ENCODE data around the gene RABGAP1L.

RABGAP1L gene

GRCh38 chr1:174713796-174714195 lies 554.5 kb downstream of the RABGAP1L start:
- no peak for DNase-seq (ENCODE audit: low spot score)

DNA sequence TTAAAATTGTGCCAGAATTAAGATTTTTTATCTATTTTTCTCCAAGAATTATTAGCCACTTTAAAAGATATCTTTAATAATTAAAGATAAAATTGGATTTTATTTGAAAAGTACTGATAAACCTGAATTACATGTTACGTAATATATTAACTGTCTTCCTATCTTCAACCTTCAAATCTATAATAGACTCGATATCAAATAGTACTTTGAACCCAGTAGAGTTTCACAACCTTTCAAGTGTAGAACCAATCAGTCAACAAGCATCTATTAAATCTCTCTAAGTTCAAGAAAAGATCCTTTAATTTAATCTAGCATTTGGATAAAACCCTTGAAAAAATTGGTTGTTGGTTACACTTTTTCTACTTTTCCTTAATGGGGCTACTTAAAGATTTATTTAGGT lies 559.9 kb downstream of the RABGAP1L start:
- DNase-seq (ENCODE audit: low spot score) = no peak

- DNase-seq (ENCODE audit: low spot score) = no peak
Measured at GRCh38 chr1:174720618-174721017, 561.3 kb downstream of the RABGAP1L start.

DNA sequence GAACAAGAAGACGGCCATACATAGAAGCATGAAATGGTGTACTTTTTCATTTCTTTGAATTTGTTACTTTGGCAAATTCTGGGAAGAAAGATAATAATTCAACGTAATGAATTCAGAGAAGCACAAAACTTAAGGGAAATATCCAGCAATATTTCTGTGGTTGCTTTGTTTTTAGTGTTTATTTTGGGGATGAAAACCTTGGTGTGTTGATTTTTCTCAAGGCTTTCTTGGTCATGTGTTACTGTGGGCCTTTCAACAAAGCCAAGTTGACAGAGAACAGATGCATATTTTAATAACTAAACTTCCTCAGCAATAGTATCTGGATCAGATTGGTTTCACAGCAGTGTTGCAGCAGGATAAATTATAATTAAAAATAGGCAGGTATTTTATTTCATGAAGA lies 561.9 kb downstream of the RABGAP1L start:
- DNase-seq (ENCODE audit: low spot score) = no peak

GRCh38 chr1:174723816-174724215 lies 564.5 kb downstream of the RABGAP1L start:
- DNase-seq (ENCODE audit: low spot score) = no peak

GRCh38 chr1:174724219-174724618 lies 564.9 kb downstream of the RABGAP1L start:
- no peak for DNase-seq (ENCODE audit: low spot score)

DNA sequence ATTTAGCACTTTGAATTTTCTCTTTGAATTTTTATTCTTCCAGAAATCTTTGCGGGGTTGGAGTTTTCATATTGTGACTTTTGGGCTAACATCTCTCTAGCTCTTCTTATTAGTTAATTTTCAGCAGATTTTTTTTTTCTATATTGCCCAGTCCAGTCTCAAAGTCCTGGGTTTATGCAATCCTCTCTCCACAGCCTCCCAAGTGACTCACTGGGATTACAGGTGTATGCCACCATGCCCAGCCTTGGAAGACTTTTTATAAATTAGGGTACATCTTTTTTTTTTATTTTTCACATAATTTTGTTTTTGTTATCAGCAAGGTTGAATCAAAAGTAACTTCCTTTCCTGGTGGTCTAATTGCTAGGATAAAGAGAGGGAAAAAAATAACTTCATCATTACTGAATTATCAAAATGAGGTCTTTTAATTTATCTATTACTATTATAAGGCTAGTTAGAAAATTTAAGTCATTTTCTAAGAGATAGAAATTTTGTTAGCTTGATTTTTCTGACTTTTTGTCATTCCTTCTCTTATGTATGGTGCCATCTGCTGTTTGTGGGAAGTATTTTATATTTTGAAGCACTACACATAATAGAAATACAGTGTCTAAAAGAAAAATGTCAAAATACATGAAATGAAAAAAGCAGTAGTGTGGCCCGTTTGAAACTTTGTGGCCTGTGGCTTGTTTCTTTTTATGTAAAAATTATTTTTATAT lies 567.0 kb downstream of the RABGAP1L start:
- no peak for DNase-seq (ENCODE audit: low spot score)

GRCh38 chr1:174726880-174727585 lies 567.7 kb downstream of the RABGAP1L start:
- no peak for DNase-seq (ENCODE audit: low spot score)

- DNase-seq (ENCODE audit: low spot score) = no peak
Measured at GRCh38 chr1:174734270-174734669, 575.0 kb downstream of the RABGAP1L start.

DNA sequence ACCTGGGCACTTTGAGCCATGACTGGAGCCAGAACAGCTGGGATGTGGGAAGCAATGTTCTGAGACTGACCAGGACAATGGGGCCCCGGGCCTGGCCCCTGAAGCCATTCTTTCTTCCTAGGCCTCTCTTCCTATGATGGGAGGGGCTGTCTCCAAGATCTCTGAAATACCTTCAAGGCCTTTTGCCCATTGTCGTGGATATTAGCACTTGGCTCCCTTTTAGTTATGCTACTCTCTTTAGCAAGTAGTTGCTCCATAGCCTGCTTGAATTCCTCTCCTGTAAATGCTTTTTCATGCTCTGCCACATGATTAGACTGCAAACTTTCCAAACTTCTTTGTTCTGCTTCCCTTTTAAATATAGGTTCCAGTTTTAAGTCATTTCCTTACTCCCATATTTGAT lies 577.5 kb downstream of the RABGAP1L start:
- DNase-seq (ENCODE audit: low spot score) = no peak

GRCh38 chr1:174740249-174740968 lies 581.1 kb downstream of the RABGAP1L start:
- DNase-seq (ENCODE audit: low spot score) = no peak

- DNase-seq (ENCODE audit: low spot score) = no peak
Measured at GRCh38 chr1:174742805-174743653, 583.7 kb downstream of the RABGAP1L start.

DNA sequence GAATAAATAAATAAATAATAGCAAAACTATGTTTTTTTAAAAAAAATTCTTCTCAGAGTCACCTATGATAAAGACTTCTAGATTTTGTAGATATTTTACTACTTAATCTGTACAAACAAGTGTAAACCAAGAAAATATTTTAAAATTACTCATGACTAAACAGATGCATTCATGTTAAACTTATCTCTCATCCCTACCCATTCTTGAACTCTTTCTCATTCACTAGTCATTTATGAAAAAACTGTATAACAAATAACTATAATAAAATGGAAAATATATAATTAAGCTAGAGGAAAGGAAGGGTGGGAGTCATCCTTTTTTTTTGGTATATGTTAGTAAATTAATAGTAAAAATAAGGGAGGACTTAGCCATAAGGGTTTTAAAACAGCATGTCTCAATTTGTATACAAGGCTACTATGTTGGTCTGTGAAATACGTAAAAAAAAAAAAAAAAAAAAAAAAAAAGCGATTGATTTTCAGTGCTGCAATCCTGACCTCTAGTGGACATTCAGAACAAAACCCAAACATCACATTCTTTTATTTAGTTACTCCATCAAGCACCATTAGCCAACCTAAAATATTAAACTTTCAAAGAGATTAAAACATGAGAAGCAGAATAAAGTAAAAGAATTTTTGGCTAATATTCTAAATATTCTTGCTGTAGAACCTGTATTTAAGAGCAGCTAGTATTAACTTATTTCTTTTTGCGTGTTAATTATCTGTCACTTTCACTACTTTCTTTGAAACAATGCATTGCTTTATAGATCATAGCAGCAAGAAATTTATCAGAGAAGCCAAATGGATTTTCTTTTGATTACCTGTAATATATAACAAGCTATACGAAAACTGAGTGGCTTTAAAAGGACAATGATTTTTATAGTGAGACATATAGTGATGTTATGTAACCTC lies 584.6 kb downstream of the RABGAP1L start:
- DNase-seq (ENCODE audit: low spot score) = peak; percentile 35

DNA sequence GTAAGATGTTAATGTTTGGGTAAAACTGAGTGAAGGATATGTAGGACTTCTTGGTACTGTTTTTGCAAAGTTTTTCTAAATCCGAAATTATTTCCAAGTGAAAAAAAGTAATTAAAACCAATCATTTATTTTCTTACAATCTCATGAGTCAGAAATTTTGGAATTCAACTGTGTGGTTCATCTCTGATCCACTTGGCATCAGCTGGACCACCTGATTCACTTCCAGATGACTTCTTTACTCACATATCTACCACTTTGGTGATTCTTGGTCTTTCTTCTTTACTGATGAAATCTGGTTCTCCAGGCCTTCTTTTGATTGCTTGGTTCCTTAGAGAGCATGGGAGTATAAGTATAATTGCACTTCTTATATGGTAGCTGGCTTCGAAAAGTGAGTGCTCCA lies 585.6 kb downstream of the RABGAP1L start:
- DNase-seq (ENCODE audit: low spot score) = no peak

DNA sequence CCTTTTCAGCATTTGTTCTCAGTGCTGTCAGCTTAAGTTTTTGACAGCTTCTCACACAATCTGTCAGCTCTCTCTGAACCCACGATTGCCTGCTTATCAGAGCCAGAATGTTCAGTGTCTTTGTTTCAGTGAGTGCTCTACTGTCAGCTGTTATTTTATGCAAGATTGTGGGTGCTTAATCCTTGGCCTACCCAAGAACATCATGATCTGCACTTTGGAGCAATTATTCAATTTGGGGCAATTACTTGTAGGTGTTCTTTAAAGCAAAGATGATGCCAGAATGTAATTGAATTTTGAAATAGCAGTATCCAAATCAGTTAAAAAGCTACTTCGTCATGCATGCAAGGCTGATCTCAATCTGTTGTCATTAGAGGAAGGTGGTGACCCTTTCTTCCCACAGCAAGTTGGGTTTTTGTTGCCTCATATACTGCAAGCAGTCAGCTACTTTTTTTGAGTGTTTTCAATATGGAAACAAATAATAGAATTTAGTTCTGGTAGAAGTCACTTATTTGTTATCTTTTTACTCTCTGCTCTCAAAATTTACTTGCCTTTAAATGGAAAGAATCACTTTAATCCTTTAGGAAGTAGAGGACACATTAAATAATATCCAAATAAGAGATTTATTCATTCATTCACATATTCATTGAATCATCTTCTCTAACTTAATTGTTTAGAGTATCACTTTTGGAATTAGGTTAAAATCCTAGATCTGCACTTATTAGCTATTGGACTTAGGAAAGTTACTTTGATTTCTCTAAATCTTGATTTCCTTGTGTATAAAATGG lies 586.9 kb downstream of the RABGAP1L start:
- DNase-seq (ENCODE audit: low spot score) = no peak

- no peak for DNase-seq (ENCODE audit: low spot score)
Measured at GRCh38 chr1:174747613-174748012, 588.3 kb downstream of the RABGAP1L start.

- DNase-seq (ENCODE audit: low spot score) = no peak
Measured at GRCh38 chr1:174748586-174748985, 589.3 kb downstream of the RABGAP1L start.

- no peak for DNase-seq (ENCODE audit: low spot score)
Measured at GRCh38 chr1:174753131-174753530, 593.8 kb downstream of the RABGAP1L start.

DNA sequence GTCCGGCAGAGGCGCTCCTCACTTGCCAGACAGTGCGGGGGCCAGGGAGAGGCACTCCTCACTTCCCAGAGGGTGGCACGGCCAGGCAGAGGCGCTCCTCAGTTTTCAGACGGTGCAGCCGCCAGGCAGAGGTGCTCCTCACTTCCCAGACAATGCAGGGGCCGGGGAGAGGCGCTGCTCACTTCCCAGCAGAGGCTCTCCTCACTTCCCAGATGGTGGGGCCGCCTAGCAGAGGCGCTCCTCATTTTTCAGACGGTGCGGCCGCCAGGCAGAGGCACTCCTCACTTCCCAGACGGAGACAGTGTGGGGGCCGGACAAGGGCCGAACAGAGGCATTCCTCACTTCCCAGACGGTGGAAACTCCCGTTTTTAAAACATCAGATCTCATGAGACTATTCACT lies 602.0 kb downstream of the RABGAP1L start:
- no peak for DNase-seq (ENCODE audit: low spot score)

DNA sequence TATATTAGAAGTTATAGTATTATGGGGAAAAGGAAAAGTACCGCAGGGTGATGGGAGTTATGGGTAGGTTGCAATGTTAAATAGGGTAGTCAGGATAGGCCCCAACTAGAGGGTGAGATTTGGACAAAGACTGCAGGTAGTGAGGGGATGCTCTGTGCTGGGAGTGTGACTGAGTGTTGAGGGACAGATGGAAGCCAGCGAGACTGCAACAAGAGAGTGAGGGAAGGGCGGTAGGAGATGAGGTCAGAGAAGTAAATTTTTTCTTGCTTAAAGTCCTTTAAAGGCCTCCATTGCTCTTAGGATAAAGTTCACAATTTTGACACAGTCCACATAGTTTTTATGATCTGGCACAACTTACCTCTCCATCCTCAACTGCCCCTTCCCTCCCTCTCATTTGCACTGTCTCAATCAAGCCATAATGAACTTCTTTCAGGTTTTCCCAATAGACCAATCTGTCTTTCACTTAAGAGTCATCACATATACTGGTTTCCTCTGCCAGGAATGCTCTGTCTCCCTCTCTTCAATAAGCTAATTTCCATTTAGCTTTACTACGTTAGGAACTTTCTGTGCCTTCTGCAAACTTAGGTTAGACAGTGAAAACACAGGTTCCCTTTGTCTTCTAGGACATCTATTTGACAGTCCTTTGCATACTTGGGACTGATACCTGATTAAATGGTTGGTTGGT lies 602.7 kb downstream of the RABGAP1L start:
- DNase-seq (ENCODE audit: low spot score) = no peak

Data from germinal center (tissue), 1 donor.